NCI-H2029 treated with DMSO at 0.1 percent for 48 hours (cell line): ENCODE data around the gene ZFHX2.
A peak's percentile ranks its signal among the peaks of the same experiment; 100 is the strongest.

ENCODE experiments used
- DNase-seq: peaks from one replicate; lab custom pipeline; 2025; lab: John Stamatoyannopoulos, UW

ZFHX2 gene

DNA sequence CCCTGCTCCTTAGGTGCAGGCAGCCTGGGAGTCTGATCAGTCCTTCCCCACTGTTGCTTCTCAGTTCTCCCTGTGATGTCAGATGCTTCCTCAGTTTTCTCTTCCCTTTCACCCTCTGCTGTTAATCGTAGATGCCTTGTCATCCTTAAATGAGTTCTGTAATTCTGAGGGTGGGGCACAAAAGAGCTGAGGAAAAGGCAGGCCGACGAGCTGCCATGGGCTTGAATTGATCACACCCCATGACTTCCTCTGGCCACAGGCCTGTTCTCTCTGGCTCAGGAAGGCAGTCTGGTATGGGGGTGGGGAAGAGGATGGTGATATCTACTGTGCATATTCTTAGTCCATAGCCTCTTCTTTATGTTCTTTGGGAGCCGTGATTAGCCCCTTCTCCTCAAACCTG lies 21.3 kb upstream of the ZFHX2 start:
- DNase-seq = no peak

DNA sequence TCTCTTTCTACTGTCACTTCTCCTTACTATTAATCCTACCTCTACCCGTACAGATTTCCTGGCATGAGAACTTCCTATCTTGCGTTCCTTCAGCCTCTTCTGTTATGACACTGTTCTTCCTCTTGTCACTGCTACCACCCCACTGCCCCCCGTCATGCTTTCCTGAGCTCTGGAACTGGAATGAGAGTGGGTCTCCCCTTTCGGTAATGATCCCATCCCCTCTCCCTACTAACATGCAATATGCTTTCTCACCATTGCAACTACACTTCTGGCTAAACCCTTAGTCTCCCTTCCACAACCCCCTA lies 20.9 kb upstream of the ZFHX2 start:
- no peak for DNase-seq

DNA sequence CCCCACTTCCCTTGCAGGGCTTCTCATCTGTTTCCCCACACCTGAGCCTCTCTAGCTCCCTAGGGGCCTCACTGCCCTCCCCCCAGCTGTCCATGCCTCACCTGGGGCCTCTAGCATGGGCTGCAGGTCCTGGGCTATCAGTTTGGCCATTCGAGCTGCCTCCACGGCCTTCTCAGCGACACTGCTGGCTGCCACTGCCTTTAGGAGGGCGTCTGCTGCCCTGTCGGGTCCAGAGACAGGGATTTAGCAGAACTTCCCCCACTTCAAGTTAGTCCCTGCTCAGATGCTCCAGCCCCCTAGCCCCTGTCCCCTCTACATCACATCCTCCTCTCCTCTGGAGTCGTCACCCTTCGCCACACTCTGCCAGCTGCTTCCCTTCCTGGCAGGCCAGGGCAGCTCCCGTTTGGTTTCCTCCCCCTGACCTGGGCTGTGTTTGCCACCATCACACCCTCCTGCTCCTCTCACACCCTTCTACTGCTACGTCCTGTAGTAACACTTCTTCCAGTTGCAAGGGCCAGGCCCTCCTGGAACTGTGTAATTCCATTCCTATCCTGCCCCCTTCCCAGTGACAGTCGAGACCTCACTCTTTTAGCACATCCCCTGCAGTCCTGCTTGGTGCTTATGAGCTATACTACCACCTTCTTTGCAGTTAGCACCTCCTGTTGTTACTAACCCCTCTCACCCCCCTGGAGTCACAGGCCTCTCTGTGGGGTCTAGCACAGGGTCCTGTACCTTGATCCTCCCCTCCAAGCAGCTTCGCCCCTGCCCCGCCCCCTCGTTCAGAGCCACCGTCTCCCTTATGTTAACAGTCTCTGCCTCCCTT lies 20.3 kb upstream of the ZFHX2 start:
- no peak for DNase-seq

DNA sequence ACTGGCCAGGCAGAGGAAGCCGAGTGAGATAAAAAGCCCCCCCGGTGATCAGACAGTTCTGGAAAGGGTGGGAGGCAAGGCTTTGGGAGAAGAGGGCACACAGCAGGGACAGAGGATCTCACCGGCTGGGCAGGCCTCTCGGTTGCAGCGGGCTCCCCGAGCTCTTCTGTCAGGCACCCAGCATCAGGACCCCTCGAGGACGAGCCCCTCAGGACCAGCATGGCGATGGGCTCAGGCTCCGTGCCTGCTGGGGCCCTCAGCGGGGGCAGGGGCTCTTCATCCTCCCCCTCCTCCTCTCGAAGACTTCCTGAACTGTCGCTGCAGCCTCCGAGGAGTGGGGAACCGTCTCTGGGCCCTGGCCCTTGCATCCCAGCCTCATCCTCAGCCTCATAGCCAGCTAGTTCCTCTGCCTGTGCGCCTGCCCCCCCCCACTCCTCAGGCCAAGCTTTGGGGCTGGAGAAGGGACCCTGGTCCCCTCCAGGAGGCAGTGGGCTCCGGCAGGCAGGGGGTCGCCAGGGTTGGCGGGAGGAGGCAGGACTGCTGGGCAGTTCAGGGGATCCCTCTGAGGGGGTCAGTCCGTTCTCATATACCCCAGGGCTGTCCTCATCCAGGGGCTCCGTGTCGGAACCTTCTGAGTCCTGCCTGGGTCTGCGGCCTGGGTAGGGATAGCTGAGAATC lies 19.4 kb upstream of the ZFHX2 start:
- DNase-seq = no peak

DNA sequence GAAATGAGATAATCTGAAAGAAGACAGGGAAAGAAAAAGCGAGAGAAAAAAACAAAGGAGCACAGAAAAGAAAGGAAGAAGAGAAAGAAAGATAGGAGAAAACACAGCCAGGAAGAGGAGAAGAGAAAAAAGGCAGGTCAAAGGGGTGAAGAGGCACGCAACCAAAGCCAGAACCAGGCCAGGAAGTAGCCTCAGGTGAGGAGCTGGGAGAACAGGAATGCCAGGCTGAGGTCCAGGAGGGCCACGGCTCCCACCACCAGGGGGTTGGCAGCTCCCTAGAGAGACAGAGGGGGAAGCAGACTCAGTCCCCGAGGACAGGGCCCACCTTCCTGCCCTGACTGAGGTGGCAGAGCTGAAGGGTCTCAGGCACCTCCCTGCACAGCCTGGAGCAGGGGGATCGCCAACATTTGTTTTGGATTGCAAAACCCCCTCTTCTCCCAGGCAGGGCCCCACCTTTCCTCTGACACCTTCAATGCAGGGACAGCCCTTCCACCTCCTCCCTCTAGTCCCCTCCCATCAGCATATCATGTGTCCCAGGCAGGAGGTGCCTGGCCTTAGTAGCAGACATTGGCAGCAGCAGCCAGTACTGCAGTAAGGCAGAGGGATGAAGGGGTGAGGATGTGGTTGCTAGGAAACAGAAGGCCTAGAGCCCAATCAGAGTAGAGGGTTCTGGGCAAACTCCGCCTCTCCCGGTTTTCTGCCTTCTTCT lies 18.0 kb upstream of the ZFHX2 start:
- DNase-seq = no peak

DNA sequence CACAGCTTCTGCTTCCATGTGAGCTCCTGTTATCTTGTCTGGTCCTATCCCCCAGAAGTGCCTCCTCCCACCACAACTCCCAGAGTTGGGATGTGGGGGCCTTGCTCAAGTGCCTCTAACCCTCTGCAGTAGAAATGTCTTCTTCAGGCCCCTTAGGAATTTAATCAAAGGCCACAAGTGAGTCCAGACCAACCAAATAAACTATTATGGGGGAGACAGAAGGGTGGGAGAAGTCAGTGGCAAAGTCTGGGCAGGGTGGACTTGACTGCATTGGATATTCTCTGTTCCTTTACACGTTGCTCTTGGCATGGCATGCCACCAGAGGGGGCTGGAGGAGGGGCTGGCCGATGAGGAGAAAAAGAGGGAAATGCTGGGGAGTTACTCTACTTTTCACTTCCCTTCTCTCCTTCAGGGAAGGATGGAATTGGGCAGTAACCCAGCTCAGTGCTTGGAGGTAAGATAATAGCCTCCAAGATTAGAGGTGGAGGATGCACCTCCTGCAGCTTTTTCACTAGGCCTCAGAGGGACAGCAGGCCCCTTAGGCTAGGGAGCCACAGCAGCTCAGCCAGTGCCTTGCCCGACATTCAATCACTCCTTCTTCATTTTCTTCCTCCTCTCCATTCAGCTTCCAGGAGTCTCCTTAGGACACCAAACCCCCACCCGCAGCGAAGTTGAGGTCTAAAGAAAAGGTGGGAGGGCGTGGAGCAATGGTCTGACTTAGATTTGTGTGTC lies 17.2 kb upstream of the ZFHX2 start:
- DNase-seq = no peak

DNA sequence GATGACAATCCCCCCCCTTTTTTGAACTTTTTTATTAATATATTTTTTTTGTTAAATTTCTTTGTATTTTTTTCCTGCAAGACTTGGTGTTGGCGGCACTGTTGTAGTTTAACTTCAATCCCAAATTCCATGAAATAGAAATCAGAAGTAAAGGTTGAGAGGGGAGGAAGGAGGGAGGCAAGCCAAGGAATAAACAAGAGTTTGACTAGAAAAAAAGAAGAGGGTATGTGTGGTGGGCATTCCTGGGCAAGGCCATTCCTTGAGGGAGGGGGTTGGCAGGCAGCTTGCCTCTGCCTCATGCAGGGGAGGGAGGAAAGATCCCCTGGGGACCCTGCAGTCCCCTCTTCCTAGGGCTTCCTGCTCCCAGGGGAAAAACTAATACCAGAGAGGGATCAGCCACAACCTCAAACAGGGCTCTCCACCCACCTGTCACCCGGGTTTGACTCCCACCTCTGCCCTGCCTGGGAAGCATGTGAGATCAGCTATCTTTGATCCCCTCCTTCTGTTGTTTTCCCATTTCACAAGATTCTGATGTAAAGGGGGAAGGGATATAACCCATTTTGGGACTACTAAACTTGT lies 16.5 kb upstream of the ZFHX2 start:
- DNase-seq = no peak

DNA sequence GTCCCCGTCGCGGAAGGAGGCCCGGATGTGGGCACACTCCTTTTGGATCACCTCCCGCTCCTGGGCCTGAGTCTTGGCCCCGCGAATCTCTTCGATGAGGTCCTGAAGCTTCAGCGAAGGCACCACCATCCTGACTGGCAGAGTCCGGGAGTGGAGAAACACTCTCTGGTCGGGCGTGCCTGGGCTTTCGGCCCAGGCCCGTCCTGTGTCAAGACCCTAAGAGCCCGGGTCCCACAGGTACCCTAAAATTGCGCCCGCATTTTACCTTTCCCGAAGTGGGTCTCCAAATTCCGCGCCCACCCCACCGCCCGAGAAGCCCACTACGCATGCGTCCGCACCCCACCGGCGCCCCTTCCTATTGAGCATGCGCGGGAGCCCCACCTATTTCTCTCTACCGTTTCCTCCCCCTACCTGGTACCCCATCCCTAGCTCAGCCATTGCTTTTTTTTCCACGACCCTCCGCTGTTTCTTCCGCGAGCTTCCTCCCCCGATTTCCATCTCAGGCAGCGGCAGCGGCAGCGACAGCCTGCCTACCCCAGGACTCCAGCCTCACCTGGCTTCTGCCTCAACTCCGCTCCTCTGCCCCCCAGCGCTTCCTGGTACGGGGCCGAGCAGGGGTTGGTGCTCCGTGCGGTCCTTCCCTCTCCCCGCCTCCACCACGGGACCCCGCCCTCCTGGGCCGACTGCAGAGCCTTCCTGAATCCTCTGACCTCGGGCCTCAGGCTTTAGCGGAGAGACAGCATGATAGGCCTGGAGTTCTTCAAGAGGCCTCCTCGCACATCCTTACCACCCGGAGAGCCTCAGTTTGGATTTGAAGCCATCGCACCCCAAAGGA lies 15.8 kb upstream of the ZFHX2 start, which contains the start of gene AP1G2:
Gene AP1G2, minus strand, starts transcription at position 606 of the 835 bp plus-strand sequence. Its CDS starts 477 bp downstream, at position 129.
- no peak for DNase-seq

DNA sequence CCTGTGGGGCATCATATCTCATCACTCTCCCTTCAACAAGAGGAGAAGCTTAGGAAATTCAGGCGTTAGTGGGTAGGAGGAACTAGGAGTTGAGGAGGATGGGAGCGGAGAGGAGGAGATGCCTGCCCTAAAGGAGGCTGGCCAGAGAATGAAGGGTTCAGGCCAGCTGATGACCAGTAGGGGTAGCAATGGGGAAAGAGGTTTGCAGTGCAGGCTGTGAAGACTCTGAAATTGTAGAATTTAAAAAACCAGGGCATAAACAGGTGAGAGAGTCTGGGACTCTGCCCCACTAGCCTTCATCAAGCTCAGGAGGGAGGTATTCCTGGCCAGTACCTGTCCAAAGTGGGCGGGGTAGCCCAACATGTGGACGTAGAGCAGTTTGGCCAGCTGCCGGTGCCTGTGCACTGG lies 15.2 kb upstream of the ZFHX2 start:
- no peak for DNase-seq

DNA sequence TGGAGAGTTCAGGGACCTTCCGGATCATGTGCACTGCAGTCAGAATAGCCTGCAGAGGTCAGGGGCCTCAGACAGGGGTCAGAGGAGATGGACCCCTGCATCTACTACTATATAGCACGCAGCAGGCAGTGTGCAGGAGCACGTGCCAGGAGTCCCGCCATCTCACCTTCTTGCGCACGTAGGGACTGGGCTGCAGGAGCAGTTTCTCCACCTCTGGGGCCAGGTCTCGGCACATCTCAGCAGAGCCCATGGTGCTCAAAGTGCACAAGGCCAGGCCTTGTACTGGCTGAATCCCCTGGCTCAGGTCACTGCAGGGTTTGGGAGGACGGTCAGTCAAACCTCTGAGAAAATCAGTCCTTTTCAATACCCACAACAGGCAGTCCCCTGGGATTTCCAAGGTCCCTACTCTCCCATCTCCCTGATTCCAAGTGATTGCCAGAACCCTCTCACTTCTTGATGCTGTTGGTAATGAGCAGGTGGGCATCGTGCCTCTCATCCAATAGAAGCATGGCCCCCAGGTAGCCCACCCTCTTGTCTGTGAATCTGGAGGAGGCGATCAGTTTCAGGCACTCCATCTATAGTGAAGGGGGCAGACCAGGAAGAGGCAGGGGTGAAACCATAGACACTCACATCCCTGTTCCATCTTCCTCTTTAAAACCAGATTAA lies 14.7 kb upstream of the ZFHX2 start:
- DNase-seq = no peak

DNA sequence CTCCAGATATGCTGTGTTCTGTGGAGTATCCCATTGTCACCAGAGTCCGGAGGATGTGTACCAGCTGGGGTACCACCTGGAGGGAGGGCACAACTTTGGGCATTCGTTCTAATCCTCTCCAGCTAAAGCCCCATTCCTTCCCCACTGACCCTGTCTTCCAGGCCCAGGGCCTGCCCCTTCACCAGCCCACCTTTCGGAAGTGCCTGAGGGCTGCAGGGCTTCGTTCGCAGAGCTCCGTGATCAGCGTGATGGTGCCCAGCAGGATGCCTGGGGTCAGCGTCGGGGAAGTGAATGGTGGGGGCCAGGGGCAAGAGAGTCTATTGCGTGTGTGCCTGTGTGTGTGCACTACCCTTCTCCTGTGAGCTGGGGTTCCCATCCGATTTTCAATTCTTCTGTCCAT lies 14.1 kb upstream of the ZFHX2 start:
- no peak for DNase-seq

DNA sequence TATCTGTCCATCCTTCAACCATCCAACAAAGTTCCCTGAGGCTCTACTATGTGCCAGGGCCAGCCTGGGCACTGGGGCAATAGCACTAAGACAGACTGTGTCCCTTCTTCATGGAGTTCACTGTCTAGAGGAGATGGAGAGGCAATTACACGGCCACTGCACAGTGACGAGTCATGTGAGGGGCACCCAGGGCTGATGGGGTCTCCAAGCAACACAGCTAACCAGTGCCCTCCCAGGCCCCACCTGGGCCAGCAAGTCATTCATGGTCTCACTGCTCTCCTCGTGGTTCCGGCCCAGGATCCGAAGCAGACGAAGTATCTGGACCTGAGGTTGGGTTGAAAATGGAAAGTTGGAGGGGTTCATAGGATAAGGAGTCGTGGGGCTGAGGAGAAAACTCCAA lies 13.3 kb upstream of the ZFHX2 start:
- DNase-seq = no peak

DNA sequence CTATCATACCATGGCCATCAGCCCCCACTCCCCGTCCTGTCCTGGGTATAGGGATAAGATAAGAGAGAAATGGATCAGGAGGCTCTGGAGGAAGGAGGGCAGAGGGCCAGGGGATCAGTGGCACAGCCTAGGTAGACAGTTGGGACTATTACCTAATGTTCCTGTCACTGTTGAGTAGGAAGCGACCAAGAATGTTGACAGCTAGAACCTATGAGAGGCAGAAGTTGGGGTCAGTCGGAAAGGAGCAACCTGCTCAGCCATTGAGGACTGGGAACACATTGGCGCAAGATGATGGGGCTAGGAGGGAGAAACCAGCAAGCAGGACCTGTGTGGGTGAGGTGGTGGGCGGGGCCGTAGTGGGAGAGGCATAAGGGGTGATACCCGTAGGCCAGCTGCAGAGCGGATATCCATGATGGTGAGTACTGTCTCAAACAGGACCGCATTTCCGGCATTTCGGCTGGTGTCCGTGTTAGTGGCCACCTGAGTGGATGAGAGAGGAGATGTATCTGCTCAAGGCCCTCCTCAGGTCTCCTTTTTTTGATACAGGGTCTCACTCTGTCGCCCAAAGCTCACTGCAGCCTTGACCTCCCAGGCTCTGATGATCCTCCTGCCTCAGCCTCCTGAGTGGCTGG lies 12.7 kb upstream of the ZFHX2 start:
- DNase-seq = no peak

DNA sequence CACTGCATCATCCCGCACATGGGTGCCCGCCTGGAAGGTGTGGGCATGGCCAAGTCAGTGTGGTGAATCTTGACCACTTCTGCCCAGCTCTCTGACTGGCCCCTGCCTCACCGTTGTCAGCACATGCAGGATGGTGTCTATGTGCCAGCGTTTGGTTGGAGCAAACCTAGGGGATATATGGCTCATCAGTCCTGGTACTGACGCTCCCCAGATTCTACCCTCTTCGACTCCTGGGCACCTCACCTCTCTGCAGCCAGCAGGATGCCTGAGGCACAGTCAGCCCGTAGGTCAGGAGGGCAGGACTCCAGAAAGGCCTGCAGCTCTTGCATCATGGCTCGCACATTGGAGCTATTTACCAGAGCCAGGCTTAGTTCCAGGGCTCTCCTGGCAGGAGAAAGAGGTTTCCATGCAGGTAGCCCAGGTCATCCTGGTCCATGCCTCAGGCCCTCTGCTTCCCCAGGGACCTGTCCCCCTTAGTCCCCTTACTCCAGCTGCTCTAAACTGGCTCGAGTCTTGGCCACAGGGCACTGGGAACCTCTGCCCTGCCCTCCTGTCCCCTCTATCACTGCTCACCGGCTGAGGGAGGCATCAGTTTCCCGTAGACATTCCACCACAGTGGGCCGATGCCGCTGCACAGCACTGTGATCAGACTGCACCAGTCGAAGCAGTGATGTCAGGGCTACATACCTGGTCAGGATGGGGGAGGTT lies 12.1 kb upstream of the ZFHX2 start:
- no peak for DNase-seq

DNA sequence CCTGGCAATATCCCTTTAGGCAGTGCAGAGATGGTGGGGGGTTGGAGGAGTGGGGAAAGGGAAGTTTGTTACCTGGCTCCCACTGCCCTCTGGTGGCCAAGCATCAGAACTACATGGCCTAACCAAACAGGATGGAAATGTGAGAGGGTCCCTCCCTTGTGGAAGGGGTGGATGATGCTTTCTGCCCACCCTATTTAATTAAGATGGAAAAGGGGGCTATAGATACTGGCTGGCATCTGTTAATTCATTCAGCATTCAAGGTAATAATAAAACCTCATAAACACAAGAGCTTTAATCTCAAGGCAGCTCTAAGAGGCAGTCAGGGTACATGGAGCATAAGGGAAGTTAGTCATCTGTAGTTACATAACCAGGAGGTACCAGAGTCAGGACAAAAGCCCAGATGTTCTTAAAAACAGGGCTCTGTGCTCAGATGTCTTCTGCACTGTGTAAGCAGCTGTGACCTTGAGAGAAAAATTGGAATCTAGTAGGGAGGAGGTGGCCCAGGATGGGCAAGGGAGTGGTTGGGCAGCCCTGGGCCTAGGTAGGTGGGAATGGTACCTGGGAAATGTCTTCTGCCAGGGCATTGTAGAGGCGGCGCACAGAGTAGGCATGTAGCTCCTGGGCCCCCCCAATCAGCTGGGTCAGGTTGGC lies 11.4 kb upstream of the ZFHX2 start:
- DNase-seq = no peak

DNA sequence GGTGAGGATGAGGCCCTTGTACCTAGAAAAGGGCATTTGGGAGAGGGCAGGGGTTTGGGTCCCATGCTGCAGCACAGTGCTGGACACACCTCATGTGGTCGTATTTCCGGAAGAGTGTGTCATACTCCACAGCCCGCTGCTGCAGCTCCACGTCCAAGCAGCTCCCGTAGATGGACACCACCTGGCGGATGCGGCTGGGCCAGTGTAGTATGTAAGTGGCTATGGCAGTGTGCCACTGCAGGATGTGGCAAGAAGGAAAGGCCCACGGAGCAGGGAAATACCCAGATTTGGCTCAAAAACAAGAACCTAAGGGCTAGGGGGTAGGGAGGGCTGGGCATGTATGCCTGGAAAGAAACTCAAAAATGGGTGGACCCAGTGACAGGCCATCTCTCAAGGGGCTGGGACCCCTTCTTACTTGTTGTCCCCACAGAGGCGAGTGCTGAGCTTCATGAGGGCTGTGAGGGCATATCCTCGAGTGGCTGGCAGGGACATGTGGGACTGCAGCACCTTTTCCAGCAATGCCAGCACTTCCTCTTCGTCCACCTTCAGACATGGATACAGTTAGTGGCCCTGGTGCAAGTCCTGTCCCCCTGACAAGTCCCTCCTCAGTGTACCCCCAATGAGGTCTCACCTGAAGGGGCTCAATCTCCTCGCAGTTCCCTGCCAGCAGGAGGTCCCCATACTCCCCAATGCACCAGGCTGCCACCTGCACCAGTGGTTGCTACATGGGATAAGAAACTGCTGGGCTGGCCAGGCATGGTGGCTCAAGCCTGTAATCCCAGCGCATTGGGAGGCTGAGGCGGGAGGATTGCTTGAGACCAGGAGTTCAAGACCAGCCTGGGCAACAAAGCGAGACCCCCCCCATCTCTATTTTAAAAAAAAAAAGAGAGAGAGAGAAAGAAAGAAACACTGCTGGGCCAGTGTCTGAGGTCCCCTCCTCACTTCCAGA lies 10.6 kb upstream of the ZFHX2 start:
- peak; percentile 91 for DNase-seq

DNA sequence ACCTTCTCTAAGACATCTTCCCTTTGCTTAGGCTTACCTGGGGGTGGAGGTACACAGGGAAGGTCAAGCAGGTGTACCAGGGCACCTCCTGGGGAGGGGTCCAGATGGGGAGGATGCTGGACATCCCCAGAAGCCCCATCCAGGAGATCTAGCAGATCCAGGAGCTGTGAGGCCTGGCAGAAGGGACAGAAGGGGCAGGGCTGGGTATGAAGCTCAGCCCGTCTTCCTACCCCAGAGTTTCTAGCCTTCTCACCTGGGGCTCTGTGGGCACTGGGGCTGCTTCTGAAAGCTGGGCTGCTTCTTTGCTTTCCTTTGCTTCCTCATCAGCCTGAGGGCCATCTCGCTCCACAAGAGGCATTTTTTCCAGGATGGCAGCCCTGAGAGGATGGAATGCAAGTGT lies 9.7 kb upstream of the ZFHX2 start:
- no peak for DNase-seq
